SKM-1 treated with dmso at 0.1 percent for 144 hours (cell line): ENCODE data around the gene SIGLEC10.
"Not testable (repeated sequence)": the region's sequence is repeated elsewhere in the genome, so short reads cannot be mapped to it uniquely, and the experiment has no call there.

Experiments
- DNase-seq: peaks from one replicate; lab custom pipeline; 2025; ENCODE audit not compliant: unreplicated experiment; lab: John Stamatoyannopoulos, UW

The SIGLEC10 gene, protein sequence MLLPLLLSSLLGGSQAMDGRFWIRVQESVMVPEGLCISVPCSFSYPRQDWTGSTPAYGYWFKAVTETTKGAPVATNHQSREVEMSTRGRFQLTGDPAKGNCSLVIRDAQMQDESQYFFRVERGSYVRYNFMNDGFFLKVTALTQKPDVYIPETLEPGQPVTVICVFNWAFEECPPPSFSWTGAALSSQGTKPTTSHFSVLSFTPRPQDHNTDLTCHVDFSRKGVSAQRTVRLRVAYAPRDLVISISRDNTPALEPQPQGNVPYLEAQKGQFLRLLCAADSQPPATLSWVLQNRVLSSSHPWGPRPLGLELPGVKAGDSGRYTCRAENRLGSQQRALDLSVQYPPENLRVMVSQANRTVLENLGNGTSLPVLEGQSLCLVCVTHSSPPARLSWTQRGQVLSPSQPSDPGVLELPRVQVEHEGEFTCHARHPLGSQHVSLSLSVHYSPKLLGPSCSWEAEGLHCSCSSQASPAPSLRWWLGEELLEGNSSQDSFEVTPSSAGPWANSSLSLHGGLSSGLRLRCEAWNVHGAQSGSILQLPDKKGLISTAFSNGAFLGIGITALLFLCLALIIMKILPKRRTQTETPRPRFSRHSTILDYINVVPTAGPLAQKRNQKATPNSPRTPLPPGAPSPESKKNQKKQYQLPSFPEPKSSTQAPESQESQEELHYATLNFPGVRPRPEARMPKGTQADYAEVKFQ

DNA sequence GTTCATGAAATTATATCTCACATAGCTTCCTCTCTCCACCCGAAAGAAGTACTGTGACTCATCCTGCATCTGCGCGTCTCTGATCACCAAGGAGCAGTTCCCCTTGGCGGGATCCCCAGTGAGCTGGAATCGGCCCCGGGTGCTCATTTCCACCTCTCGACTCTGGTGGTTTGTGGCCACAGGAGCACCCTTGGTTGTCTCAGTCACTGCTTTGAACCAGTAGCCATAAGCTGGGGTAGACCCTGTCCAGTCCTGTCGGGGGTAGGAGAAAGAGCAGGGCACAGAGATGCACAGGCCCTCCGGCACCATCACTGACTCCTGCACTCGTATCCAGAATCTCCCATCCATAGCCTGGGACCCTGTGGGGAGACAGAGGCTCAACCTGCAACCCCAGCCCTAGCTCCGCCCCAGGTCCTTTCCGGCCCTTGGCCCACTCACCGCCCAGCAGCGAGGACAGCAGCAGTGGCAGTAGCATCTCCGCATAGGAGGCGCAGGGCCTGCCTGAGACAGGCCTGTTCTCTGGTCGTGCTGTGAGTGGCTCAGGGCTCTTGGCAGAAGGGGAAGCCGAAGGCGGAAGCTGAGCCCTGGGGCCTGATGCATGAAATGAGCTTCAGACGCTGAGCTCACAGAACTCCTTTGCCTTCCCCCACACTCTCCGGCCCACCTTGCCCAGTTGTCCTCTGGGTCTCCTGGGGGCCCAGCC, at the start of gene SIGLEC10:
Gene SIGLEC10, minus strand, starts transcription at position 536 of the 703 bp plus-strand sequence. Its CDS starts 61 bp downstream, at position 475.
- DNase-seq, result peak; percentile 63

DNA sequence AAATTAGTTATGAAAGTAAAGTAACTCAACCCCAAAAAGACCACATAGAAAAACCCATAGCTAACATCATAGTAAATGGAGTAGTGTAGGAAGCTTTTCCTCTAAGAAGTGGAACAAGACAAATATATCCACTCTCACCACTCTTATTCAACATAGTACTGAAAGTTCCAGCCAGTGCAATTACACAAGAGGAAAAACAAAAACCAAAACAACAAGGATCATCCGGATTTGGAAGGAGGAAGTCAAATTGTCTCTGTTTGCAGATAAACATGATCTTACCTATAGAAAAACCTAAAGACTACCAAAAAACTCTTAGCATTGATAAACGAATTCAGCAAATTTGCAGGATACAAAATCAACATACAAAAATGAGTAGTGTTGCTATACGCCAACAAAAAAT, 49.3 kb upstream of the SIGLEC10 start:
- DNase-seq, result no peak

DNA sequence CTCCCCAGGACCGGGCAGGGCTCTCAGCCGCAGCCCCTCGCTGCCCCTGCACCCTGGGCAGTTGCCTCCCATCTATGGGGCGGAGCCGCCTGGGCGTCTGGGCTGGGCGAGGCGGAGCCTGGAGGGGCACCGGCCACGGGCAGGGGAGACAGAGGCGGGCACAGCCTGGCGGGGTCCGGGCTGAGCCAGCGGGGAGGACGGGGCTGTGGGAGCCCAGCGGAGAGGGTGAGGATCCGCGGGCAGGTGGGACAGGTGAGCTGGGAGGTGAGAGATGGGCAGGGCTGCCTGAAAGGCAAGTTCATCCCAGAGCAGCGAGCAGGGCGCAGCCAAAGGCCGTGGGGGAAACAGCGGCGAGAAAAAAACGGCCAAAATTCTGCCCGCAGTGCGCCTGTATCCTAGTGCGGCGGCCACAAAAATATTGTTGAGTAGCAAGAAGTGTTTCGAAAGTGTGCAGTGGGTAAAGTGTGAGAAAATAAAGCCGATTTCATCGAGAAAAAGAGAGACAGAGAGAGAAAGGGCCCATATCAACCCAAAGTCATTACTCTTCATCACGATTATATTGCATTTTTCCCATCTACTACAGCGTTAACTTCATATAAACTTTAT, 46.6 kb upstream of the SIGLEC10 start:
- not testable (repeated sequence) for DNase-seq

DNA sequence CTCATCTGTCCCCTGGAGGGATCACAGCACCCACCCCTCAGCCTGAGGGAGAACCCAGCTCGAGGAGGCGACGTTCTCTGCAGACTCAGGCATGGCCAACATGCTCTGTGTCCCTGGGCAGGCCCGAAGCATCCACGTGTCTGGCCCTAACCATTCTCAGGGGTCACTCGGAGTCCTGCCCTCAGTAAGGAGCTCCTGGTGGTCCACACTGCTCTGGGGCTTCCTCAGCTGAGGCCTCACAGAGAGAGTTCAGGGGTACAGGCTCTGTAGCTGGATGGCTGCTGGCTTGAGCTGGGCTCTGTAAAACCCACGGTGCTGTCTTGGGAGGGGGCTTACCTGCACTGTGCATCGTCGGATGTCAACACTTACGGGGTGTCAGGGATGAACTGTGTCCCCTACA, 45.2 kb upstream of the SIGLEC10 start:
- no peak for DNase-seq

DNA sequence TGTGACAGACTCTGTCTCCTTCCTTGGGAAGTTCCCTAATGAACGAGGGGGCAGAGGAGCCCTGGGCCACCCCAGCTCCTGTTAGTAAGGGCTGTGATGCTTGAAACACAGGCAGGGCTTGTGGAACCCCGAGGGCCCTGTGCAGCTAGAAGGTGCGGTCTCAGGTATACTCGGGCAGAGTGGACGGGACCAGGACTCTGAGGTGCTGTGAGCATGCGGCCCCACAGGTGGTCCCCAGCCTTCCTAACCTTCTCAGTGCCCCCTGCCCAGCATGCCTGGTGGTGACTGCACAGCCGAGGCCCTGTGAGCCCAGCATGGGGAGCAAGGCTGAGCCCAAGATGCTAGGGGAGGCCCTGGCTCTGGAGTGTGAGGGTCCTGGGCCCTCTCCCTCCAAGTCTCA, 44.8 kb upstream of the SIGLEC10 start:
- DNase-seq, result no peak

DNA sequence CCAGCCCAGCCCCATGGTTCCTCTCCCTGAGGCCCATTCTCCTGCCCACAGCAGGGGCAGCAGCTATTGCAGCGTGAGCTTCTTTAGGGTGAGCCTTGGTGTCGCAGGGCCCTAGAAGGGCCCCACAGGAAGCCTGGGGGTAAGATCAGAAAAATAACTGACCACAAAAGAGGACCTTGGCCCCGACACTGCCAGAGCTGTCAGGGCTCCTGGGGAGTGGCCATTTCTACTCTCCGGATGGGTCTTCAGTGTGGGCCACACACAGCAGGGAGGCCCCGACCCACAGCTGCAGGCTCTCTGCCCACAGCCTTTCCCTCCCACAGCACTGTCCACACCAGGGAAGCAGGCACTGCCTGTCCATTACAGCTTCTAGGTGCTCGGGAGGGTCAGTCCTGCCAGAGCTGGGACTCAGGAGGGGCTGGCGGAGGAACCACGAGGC, 44.3 kb upstream of the SIGLEC10 start:
- DNase-seq, result peak; percentile 36

DNA sequence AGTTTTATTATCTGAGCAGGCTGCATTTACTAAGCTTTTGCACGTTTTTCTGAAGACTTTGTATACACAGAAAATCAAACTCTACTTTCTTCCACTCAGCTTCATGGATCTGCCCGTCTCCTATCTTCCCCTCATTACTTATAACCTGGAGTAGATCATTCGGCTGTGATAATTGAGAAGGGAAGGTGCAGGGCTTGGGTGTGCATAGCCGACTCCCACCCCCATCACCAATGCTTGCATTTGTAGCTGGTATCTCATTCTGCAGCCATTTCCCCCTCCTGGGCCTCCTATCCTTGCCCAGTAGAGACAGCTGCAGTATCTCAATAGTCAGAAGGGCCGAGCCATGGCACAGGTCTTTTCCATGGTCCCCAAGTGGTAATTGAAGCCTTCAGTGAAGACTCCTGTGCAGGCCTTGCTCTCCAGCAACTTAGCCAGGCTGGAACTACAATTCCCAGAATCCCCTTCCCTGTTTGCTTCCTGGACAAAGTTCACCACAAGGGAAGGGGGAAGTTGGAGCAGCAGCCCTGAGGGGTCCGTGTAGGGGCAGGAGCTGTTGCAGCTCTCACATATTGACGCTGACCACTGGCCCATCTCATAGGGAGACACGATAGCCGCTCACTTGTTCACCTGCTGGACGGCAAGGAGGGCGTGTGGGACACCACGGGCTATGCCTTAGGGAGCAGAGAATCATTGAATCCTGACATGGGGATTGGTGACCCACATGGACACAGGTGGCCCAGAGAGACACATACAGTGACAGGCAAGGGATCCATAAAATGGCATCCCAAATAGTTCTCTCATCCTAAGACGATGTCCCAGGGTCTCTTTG, 42.9 kb upstream of the SIGLEC10 start:
- no peak for DNase-seq

DNA sequence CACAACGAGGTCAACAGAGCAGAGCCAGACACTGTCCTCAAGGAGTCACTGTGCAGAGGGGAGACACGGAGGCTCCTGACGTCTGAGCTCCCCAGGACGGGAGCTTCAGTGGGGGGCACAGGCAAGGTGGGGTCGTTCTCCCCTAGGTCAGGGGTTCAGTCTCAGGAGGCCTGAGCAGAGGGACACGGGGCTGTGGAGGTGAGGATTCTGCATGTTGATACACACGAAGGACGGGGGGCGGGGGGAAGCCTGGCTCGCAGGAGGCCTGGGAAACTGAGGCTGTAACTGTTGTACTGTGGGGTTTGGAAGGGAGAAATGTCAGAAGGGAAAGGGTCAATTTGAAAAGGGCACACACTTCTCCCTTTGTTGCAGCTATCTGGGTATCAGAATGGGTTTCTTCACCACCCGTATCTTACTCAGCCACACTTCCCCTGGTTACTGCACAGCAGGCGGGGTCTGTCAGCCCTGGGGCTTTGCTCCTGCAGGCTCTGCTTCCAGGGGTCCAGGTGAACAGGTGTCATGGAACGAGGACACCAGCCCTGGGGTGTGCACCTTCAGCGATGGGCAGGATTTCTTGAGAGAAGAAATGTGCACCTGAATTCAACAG, 41.6 kb upstream of the SIGLEC10 start:
- no peak for DNase-seq

DNA sequence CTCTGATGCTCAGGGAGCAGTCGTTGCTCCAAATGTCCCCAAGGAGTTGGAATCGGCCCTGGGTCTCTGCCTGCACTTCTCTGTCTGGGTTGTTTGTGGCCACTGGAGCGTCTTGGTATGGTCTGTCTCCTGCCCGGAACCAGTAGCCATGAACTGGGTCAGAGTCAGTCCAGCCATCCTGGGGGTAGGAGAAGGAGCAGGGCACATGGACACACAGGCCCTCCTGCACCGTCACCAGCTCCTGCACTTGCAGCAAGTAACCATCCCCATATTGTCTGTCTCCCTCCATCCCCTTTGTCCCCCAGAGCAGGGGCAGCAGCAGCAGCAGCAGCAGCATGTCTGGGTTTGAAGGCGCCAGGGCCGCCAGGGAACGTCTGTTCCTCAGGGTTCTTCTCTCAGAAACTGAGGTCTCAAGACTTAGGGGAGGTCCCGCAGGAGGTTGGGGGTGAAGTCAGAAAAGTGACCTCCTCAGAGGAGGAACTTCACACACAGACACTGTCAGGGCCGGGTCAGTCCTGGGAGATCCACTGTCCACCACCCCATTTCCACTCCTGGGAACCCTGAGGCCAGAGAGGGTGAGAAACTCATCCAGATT, 40.7 kb upstream of the SIGLEC10 start, which contains the start of gene SIGLEC8:
Gene SIGLEC8, minus strand, starts transcription at position 404 of the 595 bp plus-strand sequence. Its CDS starts 67 bp downstream, at position 337.
- DNase-seq, result no peak

DNA sequence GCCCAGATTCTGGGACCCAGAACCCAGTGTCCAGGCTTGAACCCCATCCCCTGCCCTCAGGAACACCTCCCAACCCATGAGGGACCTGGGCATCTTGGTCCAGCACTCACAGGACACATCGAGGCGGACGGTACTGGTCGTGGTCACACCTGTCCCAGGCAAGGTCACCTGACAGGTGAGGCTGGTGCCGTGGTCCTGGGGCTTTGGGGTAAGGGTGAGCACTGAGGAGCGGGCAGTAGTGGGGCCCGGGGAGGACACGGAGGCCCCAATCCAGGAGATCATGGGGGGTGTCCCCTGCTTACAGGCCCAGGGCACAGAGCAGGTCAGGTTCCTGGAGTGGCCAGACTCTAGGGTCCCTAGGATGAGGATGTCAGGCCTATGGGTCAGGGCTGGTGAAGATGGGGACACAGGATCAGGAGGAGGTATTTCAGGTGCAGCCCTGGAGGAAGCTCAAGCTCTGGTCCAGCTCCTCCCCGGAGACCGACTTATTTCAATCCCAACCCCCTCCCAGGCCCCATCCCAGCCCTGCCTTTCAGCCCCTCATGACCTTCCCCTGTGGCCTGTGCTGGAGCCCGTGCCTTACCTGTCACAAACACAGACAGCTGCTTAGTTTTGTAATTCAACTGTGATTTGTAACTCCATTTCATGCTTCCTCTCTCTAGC, 40.0 kb upstream of the SIGLEC10 start:
- no peak for DNase-seq

DNA sequence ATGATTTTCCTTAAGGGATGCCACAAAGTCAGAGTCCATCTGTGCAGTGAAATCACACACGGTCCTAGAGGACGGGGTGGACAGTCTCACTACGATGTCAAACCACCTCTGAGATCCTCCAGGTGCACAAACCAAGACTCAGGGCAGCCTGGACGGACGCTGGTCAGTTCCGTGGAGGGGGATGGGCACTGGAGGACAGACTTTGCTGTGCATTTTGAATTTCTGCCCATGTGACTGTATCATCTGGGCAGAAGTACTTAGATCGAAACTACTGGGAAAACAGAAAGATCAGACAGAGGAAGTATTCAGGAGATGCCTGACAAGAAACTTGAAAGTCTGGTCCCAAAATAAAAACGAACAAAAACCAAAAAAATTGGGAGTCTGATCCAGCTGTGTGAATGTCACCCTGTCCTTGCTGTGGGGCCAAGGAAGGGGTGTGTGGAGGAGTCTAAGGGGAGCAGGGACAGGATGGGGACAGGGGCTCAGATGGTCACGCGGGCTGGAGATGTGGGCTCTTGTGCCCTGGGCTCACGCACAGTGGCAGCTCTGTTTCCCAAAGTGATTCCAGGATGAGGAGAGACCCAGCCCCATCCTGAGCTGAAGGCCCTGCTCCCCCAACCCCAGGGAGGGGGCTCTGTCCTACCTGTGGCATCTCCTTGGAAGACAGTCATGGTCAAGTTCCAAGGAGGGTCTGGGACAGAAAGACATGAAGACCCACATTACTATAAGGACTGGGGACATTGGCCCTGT, 39.3 kb upstream of the SIGLEC10 start:
- DNase-seq, result no peak

DNA sequence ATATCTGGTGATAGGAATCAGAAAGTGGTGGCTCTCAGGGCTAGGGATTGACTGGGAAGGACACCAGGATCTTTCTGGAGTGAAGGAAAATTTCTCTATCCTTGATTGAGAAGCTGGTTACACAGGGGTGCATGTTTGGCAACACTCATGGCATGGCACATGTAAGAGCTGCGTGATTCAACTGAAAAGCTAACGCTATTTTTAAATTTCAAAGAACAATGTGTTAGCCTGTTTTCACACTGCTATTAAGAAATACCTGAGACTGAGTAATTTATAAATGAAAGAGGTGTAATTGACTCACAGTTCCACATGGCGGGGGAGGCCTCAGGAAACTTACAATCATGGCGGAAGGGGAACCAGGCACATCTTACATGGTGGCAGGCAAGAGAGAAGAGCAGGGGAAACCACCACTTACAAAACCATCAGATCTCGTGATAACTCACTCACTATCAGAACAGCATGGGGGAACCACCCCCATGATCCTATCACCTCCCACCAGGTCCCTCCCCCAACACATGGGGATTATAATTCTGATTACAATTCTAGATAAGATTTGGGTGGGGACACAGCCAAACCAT, 33.4 kb upstream of the SIGLEC10 start:
- no peak for DNase-seq

DNA sequence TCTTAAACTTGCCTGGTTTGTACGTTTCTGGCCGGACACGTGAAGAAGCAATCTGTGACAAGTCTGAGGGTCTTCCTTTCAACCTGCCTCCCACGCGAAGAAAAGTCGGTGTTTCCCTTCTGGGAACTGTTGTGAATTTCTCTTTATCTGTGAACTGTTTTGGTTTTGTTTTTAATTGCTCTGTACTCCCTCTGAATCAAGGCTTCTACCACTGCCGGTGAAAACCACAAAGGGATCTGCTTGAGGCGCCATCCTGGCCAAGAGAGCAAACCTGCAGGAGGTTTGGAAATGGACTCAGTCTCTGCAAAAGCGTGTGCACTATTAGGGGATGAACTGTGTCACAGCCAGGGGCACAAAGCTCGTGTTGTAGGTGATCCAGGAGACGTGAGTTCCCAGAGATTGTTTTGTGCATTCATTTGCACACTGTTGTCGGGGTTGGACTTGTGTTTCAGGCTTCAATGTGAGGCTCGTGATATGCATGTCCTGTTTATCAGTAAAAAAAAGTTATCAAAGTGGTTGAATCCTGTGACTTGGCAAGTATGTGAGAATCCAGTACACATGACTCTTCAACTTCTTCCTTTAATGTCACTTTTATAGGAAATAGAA, 31.1 kb upstream of the SIGLEC10 start:
- no peak for DNase-seq

DNA sequence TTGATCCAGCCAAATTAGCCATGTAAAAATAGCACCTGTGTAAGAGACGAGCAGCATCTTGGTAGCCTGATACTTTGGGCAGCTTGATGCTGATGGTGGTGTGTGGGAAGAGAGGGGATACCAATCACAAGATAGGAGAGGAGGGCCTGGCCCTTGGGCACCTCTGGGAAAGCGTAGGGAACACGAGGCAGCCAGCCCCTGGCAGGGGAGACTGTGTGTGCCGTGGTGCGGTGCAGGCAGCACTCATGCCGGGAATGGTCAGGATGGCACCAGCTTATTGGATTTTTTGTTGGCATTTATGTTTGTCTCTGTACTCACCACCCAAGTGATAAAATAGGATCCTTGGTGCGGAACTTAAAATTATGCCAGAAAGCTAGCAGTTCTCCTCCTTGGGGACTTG, 30.6 kb upstream of the SIGLEC10 start:
- no peak for DNase-seq

DNA sequence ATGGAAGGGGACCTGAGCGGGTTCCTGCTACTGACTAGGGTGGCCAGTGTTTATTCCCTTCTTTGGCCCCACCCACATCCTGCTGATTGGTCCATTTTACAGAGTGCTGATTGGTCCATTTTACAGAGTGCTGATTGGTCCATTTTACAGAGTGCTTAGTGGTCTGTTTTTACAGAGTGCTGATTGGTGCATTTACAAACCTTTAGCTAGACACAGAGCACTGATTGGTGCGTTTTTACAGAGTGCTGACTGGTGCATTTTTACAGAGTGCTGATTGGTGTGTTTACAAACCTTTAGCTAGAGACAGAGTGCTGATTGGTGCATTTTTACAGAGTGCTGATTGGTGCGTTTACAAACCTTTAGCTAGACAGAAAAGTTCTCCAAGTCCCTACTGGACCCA, 30.1 kb upstream of the SIGLEC10 start:
- not testable (repeated sequence) for DNase-seq

DNA sequence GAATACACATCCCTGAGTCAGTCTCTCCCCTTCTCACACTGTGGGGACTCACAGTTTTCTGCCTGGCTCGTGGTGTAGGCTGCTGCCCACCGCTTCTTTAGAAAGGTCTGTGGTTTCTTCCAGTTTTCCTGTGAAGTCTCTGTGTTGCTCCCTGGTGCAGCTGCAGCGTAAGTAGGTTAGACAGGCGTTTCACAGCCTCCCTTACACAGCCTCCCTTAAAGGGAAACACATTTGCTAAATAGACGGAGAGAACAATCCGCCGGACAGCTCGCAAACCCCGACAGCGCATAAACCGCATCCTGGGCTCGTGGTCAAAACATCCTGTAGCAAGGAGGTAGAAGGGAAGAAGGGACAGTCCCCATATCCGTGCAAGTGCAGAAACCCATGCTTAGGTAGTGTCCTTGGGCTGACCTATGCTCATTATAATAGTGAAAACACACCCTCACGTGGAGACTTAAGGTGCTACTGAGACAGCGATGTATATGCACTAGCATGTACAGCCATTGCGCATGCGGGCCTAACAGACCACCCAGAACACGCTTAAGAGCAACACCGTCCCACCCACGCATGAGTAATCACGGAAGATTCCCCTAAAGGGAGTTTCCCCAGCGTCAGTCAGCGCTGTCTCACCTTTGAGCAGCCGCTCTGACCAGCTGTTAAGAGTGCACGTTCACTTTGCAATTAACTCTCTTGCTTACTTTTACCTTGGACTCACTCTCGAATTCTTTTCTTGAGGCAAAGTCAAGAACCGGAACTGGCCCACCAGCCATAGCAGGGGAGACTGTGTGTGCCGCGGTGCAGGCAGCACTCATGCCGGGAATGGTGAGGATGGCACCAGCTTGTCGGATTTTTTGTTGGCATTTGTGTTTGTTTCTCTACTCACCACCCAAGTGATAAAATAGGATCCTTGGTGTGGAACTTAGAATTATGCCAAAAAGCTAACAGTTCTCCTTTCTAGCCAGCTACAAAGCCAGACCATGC, 24.3 kb upstream of the SIGLEC10 start:
- peak; percentile 14 for DNase-seq
